GM19438 (cell line): Measurements from ENCODE around the gene JAML.

ENCODE experiments used
- ATAC-seq: cut with Tn5 transposase; IDR thresholded peaks from one replicate; pipeline ENCODE4 v1.9.1; 2021; ENCODE audit warnings: low read depth; ENCODE audit not compliant: unreplicated experiment

Gene JAML

DNA sequence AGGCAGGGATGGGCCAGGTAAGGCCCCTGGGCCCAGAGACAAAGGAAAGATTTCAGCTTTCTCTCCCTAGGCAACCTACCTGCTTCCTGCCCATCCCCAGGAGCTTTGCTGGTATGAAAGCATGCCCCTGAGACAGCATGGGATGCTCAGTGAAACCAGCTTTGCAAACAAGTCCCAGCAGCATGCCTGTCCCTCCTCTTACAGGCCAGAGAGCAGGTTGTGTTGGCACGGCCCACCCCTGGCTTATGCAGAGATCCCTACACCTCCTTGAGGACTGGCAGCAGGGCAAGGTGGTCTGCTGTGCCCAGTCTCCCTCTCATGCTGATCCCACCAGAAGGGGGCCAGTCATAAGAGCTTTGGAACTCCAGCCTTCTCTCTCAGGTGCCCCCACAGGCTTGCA, 75.3 kb downstream of the JAML start:
- no peak for ATAC-seq

DNA sequence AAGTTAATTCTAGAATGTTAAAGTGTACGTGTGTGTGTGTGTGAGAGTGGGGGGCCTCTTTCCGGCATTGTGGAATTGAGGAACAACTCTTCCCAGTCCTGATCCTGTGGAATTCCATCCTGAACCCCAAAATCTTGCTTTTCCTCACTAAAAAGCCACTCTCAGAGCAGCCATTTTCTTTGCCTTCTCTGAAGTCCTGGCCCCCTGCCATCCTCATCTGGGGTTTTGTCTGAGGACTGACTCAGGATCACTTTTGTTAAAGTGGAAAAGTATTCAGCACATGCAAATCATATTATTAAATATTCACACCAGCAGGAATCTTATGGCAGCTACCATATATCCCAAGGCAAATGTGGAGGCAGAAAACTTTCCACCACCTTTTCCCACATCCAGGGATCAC, 76.0 kb downstream of the JAML start:
- ATAC-seq = no peak

DNA sequence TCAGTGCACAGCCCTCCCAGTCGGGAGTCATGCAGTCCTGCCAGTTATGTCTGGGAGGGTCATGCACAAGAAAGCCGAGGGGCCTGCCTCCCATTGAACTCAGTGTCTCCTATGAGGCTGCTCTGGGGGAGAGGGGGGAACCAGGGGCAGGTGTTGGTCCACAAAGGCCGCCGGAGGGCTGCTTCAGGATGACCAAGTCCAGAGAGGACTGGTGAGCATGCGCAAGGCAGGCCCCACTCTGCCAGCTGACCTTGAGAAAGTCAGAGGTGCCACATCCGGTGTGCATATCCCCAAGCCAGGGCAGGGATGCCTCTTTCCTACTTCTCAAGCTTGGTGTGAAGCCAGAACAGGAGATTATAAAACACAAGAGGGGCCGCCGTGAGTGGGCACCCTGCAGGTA, 76.6 kb downstream of the JAML start:
- no peak for ATAC-seq

DNA sequence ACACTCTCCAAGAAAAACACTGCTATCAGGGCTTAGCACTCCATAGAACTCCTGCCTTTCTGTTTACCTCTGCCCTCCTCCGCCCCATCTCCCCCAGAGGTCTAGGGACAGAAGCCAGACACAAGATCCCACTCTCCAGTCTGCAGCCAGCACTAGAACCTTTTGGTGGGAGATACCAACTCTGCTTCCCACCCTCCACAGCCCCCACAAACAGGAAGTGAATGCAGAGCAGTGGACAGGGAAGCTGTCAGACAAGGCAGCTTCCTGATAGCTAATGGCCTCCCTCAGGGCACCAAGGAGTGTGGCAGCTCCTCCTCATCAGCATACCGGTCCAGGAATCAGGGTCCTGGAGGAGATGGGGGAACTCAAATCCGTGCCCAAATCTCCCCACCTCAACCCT, 77.3 kb downstream of the JAML start:
- no peak for ATAC-seq

DNA sequence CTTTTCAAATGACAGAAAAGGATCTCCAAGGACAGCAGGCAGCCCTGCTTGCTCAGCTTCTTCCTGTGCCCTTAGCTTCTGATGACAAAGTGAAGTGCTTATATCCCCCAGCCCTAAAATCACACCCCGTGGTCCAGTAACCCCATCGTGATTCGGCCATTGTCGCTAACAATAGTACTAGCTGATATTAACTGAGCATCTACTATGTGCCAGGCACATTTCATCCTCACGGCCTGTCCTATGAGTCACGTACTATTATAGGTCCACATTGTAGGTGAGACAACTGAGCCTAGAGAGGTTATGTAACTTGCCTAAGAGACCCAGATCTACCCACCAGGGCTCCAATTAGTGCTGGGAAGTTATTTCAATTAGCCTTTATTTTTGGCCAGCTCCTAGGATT, 78.3 kb downstream of the JAML start:
- no peak for ATAC-seq

DNA sequence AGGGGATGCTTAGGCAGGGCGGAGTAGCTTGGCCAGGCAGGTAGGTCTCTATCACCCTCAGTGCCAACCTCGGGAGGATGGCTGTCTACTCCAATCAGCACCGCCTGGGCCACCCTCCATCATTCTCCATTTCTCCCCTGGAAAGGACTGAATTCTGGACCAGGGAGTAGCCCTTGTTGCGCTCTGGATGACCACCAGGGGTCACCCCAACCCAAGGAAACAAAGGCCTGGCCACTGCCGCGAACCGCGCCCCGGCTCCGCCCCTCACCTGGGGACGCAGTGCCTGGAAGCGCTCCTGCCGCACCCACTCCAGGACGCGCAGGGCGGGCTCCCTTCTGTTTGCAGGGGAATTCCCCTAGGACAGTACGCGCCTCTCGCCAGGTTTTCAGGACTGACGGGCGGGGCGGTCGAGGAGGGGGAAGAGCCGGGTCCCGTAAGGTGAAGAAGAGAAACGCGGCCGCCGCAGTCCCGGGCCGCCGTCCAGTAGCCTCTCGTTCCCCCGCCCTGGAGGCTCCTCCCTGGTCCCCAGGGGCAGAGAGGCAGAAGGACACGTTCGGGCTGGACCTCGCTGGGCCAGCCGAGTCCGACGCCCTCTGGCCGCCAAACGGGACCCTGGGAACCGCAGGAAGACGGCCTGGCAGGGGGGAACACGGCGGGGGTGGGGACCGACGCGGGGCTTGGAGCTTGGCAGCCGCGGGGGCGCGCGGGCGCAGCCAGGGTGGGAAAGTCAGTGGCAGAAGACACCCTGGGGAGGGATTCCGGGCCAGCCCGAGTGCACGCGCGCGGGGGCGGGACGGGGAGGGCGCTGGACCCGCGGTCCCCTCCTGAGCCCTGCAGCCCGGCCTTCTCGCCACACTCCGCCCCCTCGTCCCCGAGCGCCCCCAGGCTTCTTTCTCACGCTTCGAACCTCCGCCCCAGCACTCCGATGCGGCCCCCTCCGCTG, 79.3 kb downstream of the JAML start:
- peak; percentile 88 for ATAC-seq

DNA sequence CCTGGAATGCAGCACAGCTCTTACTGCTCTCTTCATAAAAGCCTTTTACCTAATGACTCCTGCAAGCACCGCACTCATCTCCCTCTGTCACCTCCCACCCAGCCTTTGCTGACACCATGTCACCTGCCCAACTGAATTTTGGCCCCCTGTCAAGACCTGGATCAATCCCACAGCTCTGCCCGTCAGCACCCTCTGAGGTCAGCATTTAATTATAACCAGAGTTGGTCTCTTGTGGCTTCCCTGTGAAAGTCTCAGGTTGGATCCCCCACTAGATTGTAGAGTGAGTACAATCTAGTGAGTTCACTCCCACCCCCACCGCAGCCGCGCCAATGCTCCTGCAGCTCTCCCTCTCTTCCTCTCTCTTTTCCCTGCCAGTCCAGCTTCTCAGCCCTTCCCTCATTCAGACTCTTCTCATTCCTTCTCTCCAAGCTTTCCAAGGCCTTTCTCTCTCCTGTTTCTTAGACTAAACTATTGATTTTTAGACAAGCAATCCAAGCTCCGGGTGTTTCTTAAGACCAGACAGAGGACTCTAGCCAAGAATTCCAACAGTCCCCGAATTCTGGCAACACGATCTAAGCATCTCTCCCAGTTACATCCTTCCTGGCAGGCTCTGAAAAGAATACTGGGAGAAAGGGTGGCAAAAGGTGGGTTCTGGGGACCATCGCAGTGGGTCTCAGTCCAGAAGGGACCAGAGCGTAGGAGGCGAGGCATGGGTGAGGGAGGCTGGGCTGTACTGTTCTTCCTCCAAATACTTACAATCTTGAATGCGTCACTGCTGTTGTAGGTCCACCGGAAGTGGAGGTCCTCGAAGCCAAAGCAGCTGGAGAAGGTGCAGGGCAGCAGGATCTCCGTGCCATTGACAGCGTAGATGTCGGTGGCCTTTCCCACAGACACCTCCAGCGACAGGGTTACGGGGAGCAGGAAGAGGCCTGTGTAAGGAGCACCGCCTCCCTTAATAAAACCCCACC, 80.2 kb downstream of the JAML start:
- ATAC-seq = no peak
